T-helper 2 cell treated with Interferon-gamma antibody and Interleukin-4, amounts not matched to agents 5 μg/mL and 100 μg/mL, for 36 hours (primary cell): ENCODE data around the gene ADARB2.

Experiments
- DNase-seq: peaks from one replicate; pipeline ENCODE4 v3.0.0; 2021; ENCODE audit warnings: low spot score
- H3K27ac Mint-ChIP-seq: one replicate; pipeline ENCODE4 v1.8.0; 2021; ENCODE audit warnings: mild to moderate bottlenecking, mixed read lengths
- H3K27me3 Mint-ChIP-seq: one replicate; pipeline ENCODE4 v1.8.0; 2021; ENCODE audit warnings: low read depth, mixed read lengths
- H3K36me3 Mint-ChIP-seq: one replicate; pipeline ENCODE4 v1.8.0; 2021; ENCODE audit warnings: low read depth, mixed read lengths
- H3K4me1 Mint-ChIP-seq: one replicate; pipeline ENCODE4 v1.8.0; 2021; ENCODE audit warnings: low read depth, mixed read lengths
- H3K4me3 Mint-ChIP-seq: one replicate; pipeline ENCODE4 v1.8.0; 2022; ENCODE audit warnings: mild to moderate bottlenecking, moderate library complexity, mixed read lengths
- H3K9me3 Mint-ChIP-seq: one replicate; pipeline ENCODE4 v1.8.0; 2021; ENCODE audit warnings: mixed read lengths

Gene ADARB2

DNA sequence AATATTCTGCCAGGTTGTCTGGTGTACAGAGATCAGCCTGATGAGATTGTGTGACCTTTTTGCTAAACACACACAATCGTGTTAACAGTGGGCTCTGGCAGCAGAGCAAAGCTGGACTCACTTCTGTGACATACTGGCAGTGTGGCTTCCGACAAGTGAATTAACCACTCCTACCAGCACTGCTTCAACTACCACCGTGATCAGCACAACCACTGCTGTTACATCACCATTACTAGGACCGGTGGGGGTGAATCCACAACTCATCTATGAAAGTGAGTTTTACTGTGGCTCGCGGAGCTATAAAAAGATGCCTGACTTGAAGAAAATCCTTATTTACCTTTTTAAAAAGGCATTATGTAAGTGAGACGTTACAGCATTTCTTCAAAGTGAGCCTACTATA is 545.6 kb downstream of the ADARB2 start:
- DNase-seq: no peak
- Mint-ChIP-seq H3K4me1 (peaks cover 7% of the 10 kb centered on the region), H3K27ac (no peak overlapping the region), H3K4me3 (no peak overlapping the region), H3K27me3 (peaks cover 6% of the 10 kb centered on the region), H3K36me3 (no peaks in the 10 kb centered on the region), H3K9me3 (no peaks in the 10 kb centered on the region)

DNA sequence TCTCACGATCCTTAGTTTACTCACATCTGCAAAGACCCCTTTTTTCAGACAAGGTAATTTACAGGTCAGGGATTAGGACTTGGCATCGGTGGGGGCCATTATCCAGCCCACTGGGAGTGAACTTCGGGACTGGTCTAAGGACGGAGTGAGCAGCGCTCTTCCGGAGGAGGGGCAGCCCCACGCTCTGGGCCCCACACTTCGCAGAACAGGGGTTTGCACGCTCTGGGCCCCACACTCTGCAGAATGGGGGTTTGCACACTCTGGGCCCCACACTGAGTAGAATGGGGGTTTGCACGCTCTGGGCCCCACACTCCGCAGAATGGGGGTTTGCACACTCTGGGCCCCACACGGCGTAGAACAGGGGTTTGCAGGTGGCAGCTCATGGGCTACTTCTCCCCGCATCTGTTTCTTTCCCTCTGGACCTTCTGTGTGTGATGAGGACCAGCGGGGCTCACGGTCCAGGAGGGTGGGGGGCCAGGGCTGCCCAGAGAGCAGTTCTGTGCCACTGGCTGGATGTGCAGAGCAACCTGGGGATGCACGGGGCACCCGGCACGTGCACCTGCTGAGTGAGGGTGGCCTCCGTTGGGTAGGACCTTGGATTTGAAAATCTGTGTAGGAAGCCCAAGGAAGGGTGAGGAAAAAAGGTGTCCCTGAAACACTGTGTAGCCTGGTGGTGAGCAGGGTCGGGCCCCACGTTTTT is 546.4 kb downstream of the ADARB2 start:
- no peak for DNase-seq
- H3K4me1 Mint-ChIP-seq: peaks cover 7% of the 10 kb centered on the region
- H3K27me3 Mint-ChIP-seq: peaks cover 4% of the 10 kb centered on the region

DNA sequence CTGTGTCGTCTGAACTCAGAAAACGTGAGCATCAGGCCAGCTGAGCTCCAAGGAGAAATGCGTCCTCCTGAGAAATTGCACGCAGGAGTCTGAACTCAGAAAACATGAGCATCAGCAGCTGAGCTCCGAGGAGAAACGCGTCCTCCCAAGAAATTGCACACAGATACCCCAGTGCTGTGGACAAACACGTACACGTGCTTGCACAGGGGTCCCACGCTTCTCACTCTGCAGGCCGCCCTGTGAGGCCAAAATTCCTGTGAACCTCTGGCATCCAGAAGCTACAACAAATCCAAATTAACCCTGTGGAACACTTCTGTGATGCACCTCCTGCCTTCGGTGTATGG is 547.3 kb downstream of the ADARB2 start:
- Mint-ChIP-seq H3K27me3 (peaks cover 2% of the 10 kb centered on the region), H3K4me3 (no peak overlapping the region), H3K9me3 (no peaks in the 10 kb centered on the region), H3K27ac (no peak overlapping the region), H3K36me3 (no peaks in the 10 kb centered on the region), H3K4me1 (peaks cover 7% of the 10 kb centered on the region)
- DNase-seq: no peak

More for the DNA sequence above, 546.4 kb downstream of the ADARB2 start:
- Mint-ChIP-seq H3K27ac (no peak overlapping the region), H3K36me3 (no peaks in the 10 kb centered on the region), H3K4me3 (no peak overlapping the region), H3K9me3 (no peaks in the 10 kb centered on the region)

DNA sequence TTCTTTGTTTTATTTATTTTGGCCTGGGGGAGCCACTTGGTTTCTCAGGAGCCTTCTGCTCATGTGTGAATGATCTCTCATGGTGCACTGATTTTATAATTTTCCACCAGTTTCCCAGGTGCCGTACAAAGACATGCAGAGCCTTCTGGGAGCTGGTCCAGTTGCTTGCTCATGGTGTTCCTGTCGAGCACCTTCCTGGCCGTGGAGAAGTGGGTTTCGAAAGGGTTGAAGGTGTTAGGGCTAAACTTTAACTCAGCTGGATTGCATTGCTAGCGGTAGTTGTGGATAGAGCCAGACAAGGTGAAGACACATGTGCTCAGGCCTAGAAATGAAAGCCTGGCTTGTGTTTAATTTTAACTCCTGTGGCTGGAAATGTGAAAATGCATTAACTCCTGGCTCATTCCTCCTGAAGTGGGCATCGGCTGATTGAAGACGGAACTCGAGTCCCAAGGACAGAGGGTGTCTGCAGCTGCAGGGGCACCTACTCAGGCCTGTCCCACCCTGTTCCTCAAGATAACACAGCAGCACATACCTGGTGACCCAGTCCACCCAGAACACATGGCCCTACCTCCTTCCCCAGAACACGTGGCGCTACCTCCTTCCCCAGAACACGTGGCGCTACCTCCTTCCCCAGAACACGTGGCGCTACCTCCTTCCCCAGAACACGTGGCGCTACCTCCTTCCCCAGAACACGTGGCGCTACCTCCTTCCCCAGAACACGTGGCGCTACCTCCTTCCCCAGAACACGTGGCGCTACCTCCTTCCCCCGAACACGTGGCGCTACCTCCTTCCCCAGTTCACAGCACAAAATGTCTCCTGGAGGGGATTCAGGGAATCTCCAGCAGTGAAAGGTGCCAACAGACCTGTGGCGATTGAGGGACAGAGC is 547.9 kb downstream of the ADARB2 start:
- Mint-ChIP-seq H3K36me3 (no peaks in the 10 kb centered on the region), H3K9me3 (no peaks in the 10 kb centered on the region), H3K27me3 (peaks cover 2% of the 10 kb centered on the region), H3K27ac (no peak overlapping the region), H3K4me3 (no peak overlapping the region), H3K4me1 (peaks cover 7% of the 10 kb centered on the region)
- DNase-seq: no peak

DNA sequence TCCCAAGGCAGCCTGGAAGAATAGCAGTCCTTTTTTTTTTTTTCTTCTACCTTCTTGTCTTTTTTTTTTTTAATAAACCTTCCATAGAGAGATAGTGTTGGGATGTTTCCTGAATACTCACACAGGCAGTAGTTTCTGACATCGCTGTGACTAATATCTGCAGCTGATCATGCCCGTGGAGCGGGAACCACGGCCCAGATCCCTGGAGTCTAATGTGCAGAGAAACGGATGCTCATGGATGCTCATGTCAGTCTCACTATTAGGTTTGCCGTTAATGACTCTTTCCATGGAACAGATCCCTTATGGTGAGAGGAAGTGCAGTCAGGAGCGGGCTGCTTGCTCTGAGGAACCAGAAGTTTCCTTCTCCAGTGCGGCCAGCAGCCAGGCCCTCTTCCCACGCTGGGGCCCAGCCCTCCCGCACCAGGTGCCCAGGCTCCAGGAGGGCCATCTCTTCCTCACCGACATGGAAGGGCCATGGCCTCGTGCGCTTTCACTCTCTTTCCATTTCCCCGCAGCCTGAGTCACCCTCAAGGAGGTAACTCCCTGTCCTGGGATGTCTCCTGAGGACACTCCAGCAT is 548.7 kb downstream of the ADARB2 start:
- Mint-ChIP-seq H3K4me1 (peaks cover 4% of the 10 kb centered on the region), H3K27me3 (peaks cover 2% of the 10 kb centered on the region), H3K36me3 (no peaks in the 10 kb centered on the region), H3K4me3 (no peak overlapping the region), H3K27ac (no peak overlapping the region), H3K9me3 (no peaks in the 10 kb centered on the region)
- no peak for DNase-seq

DNA sequence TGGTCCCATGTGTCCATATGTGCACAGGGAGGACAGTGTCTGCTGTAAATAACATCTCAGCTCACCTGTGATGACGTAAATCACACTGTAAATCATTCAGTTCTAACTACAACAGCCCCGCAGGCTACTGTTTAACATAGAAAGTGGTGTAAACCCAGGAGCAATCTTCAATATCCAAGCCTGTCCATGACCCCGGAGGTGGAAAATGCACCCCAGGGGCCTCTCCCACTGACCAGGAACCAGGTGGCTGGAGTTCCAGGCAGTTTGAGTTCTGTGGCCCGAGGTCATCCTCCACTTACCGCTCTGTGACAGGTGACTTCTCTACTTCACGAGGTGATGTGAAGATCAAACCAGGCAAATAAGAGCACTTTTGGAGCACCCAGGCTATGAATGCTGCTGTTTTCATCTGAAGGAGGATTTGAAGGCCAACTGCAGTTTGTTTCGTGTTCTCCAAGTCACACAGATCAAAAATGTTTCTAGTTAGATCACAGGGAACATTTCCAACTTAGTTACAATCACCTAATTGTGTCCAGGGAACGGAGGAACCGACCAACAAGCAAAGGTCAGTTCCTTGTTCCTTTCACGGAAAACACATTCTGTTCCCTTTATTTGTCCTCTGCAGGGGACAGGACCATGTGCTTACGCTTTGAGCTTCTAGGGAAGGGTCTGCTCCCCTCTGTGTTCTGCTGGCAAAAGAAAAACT is 549.3 kb downstream of the ADARB2 start:
- no peaks in the 10 kb centered on the region for H3K36me3 Mint-ChIP-seq
- DNase-seq: no peak
- H3K27me3 Mint-ChIP-seq: peaks cover 2% of the 10 kb centered on the region
- no peaks in the 10 kb centered on the region for H3K9me3 Mint-ChIP-seq
- H3K4me3 Mint-ChIP-seq: no peak overlapping the region
- no peaks in the 10 kb centered on the region for H3K4me1 Mint-ChIP-seq
- no peak overlapping the region for H3K27ac Mint-ChIP-seq

DNA sequence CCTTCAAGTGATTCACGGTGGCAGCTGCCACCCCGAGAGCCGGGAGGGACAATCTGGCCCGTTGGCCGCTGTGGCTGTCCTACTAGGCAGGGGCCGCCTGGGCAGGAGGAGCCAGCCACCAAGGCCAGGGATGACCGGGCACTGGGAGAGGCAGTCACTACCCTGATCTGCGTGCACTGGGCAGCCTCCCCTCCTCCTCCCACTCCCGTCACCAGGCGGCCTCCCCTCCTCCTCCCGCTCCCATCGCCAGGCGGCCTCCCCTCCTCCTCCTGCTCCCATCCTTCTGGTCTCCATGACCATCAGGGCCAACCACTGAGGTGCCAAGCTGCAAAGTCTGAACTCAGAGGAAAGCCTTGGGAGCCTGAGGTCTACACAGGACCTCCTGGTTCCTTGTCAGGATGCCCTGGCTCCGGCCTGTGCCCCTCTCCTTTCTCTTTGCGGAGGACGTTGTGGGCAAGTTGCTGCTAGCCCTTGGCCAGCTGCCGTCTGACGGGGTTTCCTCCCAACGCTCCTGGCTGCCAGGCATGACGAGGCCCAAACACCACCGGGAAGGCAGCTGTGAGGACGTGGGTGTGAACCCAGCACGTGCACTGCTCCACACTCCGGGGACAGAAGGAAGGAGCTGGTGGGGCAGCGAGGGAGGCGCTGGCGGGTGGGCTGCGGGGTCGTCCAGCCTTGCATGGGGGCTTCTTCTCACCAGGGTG is 550.0 kb downstream of the ADARB2 start:
- H3K36me3 Mint-ChIP-seq: no peaks in the 10 kb centered on the region
- H3K27ac Mint-ChIP-seq: no peak overlapping the region
- H3K27me3 Mint-ChIP-seq: peaks cover 2% of the 10 kb centered on the region
- no peak for DNase-seq
- no peaks in the 10 kb centered on the region for H3K9me3 Mint-ChIP-seq
- no peak overlapping the region for H3K4me3 Mint-ChIP-seq
- H3K4me1 Mint-ChIP-seq: no peaks in the 10 kb centered on the region

DNA sequence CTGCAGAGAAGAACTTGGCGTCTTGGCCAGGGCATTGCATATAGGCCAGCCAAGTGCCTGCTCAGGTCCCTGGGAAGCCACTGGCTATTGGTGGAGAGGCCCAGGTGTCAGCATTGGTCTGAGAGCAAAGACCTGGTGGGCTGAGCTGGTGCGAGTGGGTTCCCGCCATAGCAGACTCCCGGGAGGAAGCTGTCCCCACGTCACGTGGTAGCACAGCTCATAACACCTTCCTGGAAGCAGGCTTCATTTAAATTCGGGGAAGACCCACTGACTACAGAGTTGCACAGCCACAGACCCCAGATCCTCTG is 550.7 kb downstream of the ADARB2 start:
- DNase-seq: no peak
- Mint-ChIP-seq H3K4me3 (no peak overlapping the region), H3K36me3 (no peaks in the 10 kb centered on the region), H3K4me1 (no peaks in the 10 kb centered on the region), H3K9me3 (no peaks in the 10 kb centered on the region), H3K27ac (no peak overlapping the region), H3K27me3 (peaks cover 2% of the 10 kb centered on the region)

DNA sequence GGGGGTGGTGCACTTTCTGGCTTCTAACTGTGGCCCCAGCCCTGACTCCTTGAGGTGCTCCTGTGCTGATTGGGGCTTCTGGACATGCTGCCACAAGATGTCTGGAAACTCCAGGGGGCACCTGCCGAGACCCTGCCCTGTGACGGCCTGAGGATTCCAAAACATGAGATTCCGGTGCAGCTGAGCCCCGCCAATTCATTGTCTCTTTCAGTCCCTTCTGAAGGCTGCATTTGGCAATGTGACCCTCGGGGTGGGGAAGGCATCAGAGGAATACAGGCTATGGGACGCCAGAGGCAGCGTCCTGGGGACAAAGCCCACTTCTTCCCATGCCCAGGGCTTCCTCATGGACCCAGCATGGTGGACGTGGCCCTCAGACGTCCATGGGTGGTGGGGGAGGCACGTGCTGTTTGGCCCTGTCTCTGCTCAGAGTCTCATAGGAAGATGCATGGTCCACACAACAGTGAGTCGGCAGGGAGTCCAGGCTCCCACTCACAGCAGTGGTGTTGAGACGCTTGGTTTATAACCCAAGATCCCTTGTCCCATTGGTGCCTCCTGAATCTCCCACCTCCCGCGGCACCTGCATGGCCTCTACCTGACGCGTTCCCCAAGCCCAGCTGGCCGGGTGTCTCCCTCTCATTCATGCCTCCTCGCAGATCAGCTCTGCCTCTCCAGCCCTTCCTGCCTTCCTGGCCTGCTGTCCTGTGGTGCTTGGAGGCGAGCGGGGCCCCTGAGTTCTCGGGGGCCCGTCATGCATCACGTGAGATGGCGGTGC is 551.2 kb downstream of the ADARB2 start:
- no peak for DNase-seq
- Mint-ChIP-seq H3K9me3 (no peaks in the 10 kb centered on the region), H3K4me3 (no peak overlapping the region), H3K36me3 (no peaks in the 10 kb centered on the region), H3K27me3 (peaks cover 2% of the 10 kb centered on the region), H3K4me1 (no peaks in the 10 kb centered on the region), H3K27ac (no peak overlapping the region)

DNA sequence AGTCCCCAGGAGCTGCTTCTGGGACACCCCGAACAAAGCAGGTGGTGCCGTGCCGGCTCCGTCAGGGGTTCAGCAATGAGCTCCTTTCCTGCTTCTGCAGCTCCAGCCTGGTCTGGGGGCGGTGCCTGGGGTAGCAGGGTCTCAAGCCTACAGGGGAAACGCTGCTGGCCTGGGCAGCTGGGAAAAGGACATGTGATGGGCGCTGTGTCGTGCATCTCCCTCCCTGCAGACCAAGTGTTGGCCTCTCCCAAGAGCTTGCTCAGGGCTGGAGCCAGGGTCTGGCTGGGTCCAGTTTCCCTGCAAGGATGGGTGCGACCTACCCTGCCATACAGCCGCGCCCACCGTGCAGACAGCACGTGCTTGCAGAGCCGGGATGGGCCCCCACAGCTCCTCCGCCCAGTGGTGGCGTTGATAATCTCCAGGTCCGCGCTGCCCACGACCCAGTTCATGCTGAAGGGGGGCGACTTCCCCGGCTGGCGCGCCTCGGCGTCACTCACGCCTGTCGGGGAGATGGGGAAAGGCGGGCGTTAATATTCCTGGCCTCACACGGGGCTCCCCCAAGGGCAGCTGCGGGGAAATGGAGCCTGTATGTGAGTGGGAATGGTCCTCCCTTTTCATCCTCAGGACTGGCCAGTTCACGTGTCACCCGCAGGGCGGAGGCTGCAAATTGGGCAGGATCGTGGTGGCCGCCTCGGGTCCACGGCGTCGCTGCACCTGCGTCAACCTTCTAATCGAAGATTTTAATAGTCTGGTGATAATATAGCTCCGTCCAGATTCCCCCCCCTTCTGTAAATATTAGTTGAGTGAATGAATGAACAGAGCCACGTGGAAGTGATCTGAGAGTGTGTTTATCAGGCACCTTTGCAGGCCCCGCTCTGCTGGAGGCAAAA is 552.5 kb downstream of the ADARB2 start:
- Mint-ChIP-seq H3K27me3 (peaks cover 2% of the 10 kb centered on the region), H3K36me3 (no peaks in the 10 kb centered on the region), H3K27ac (no peak overlapping the region), H3K9me3 (no peaks in the 10 kb centered on the region), H3K4me1 (no peaks in the 10 kb centered on the region), H3K4me3 (no peak overlapping the region)
- no peak for DNase-seq

DNA sequence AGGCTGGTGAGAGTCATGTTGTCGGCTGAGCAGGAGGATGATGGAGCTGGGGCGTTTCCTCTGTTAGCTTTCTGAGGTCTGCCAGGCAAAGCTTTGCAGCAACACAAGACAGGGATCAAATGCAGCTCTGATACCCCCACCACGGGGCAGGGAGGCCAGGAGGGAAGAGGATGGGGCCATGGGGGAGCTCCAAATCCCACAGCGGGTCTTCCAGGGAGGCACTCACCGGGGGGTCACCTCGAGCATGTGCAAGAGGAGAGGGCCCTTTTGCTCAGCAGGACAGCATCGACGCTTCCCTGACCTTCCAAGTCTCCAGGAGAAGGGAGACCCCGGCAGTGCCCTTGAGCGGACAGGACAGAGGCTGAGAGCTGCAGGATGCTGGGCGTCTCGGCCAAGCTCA is 553.6 kb downstream of the ADARB2 start:
- no peaks in the 10 kb centered on the region for H3K36me3 Mint-ChIP-seq
- DNase-seq: no peak
- no peaks in the 10 kb centered on the region for H3K9me3 Mint-ChIP-seq
- no peaks in the 10 kb centered on the region for H3K4me1 Mint-ChIP-seq
- no peaks in the 10 kb centered on the region for H3K27me3 Mint-ChIP-seq
- H3K4me3 Mint-ChIP-seq: no peak overlapping the region
- H3K27ac Mint-ChIP-seq: no peak overlapping the region

DNA sequence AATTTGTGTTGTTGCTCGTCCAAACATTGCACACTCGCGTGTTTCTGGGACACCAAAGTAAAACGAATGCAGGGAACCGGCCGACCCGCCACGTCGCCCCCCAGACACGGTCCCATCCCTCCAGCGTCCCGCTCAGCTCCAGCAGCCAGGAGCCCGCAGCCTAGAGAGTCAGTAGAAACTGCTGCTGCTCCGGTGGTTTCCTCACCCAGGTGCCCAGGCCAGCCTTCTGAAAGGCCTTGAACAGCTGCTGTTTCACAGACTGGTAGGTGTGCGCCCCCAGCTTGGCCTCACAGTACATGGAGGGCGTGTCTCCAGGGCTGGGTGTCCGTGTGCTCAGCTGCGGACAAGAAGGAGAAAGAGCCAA is 554.3 kb downstream of the ADARB2 start:
- H3K4me3 Mint-ChIP-seq: no peak overlapping the region
- no peak overlapping the region for H3K27ac Mint-ChIP-seq
- H3K4me1 Mint-ChIP-seq: no peaks in the 10 kb centered on the region
- no peaks in the 10 kb centered on the region for H3K9me3 Mint-ChIP-seq
- H3K27me3 Mint-ChIP-seq: no peaks in the 10 kb centered on the region
- no peak for DNase-seq
- no peaks in the 10 kb centered on the region for H3K36me3 Mint-ChIP-seq
